ENCODE results near the gene SERPINB5. TPM values are rescaled to one million over a fixed set of nuclear protein-coding genes. Genes with fewer than 3 reads are reported as not detected.

Gene SERPINB5
- total and polyA plus RNA-seq, 8 donors = 0.44 TPM; not detected in 7

DNA sequence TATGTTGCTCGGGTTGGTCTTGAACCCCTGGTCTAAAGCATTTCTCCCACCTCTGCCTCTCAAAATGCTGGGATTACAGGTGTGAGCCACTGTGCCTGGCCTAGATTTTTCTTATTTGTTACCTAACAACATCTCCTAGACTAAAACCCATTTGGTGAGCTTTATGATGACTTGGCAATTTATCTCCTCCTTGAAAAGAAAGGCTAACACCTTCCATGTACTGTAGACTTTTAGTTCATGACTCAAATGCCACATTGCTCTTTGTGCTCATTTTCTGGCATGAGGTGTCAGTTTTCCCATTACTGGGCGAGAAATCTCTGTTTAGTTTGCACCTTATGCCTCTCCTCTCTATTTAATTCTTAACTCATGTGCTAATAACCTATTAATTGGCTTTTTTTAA lies 12.3 kb upstream of the SERPINB5 start:
- no peak for FAIRE-seq
- H3K4me1 ChIP-seq = no peaks in the 10 kb centered on the region
- TF ChIP-seq, protein P1, sequence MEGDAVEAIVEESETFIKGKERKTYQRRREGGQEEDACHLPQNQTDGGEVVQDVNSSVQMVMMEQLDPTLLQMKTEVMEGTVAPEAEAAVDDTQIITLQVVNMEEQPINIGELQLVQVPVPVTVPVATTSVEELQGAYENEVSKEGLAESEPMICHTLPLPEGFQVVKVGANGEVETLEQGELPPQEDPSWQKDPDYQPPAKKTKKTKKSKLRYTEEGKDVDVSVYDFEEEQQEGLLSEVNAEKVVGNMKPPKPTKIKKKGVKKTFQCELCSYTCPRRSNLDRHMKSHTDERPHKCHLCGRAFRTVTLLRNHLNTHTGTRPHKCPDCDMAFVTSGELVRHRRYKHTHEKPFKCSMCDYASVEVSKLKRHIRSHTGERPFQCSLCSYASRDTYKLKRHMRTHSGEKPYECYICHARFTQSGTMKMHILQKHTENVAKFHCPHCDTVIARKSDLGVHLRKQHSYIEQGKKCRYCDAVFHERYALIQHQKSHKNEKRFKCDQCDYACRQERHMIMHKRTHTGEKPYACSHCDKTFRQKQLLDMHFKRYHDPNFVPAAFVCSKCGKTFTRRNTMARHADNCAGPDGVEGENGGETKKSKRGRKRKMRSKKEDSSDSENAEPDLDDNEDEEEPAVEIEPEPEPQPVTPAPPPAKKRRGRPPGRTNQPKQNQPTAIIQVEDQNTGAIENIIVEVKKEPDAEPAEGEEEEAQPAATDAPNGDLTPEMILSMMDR (IDR thresholded peaks at IDR 0.05) = no peak
- no peaks in the 10 kb centered on the region for H3K9me3 ChIP-seq
- H3K4me3 ChIP-seq = no peak overlapping the region
- WGBS, 2 donors = 85 to 91% methylated on average over 2 of the region's 2 CpGs
- DNase-seq = no peak
- no peak overlapping the region for H3K27ac ChIP-seq
- intact Hi-C loops (cut with DNase I) = no loop called here
- no peaks in the 10 kb centered on the region for H3K27me3 ChIP-seq
- H3K36me3 ChIP-seq = no peaks in the 10 kb centered on the region
- no peak for ATAC-seq

- WGBS, 2 donors = 72 to 78% methylated on average over 2 of the region's 2 CpGs
- H3K36me3 ChIP-seq = no peaks in the 10 kb centered on the region
- H3K27ac ChIP-seq = no peak overlapping the region
- H3K9me3 ChIP-seq = no peaks in the 10 kb centered on the region
- DNase-seq = no peak
- ATAC-seq = no peak
- TF ChIP-seq, protein P1 (IDR thresholded peaks at IDR 0.05) = no peak
- no peaks in the 10 kb centered on the region for H3K27me3 ChIP-seq
- no peak for FAIRE-seq
- no peak overlapping the region for H3K4me3 ChIP-seq
- intact Hi-C loops (cut with DNase I) = no loop called here
- H3K4me1 ChIP-seq = no peaks in the 10 kb centered on the region
Measured at GRCh38 chr18:63465059-63465458, 11.7 kb upstream of the SERPINB5 start.

DNA sequence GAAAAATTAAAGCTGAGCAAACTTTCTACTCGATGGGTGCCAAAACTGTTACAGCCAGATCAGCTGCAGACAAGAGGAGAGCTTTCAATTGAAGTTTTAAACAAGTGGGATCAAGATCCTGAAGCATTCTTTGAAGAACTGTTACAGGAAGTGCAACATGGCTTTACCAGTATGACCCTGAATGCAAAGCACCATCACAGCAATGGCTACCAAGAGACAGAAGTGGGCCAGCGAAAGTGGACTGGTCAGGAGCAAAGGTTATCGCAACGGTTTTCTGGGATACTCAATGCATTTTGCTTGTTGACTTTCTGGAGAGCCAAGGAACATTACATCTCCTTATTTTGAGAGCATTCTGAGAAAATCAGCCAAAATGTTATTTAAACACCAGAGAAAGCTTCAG lies 9.1 kb upstream of the SERPINB5 start:
- Histone ChIP-seq H3K27me3 (no peaks in the 10 kb centered on the region), H3K4me3 (no peak overlapping the region), H3K27ac (no peak overlapping the region), H3K4me1 (no peaks in the 10 kb centered on the region), H3K36me3 (no peaks in the 10 kb centered on the region), H3K9me3 (no peaks in the 10 kb centered on the region)
- 59 to 63% methylated on average over 4 of the region's 4 CpGs for WGBS, 2 donors
- ATAC-seq = no peak
- no peak for DNase-seq
- intact Hi-C loops (cut with DNase I) = no loop called here
- no peak for FAIRE-seq
- TF ChIP-seq, protein P1 (IDR thresholded peaks at IDR 0.05) = no peak

GRCh38 chr18:63468575-63468974 lies 8.2 kb upstream of the SERPINB5 start:
- Histone ChIP-seq H3K27ac (no peak overlapping the region), H3K4me3 (no peak overlapping the region), H3K9me3 (no peaks in the 10 kb centered on the region), H3K27me3 (no peaks in the 10 kb centered on the region), H3K4me1 (no peaks in the 10 kb centered on the region), H3K36me3 (no peaks in the 10 kb centered on the region)
- intact Hi-C loops (cut with DNase I) = no loop called here
- ATAC-seq (no peak), DNase-seq (no peak), FAIRE-seq (no peak)
- TF ChIP-seq, protein P1 (IDR thresholded peaks at IDR 0.05) = no peak
- WGBS, 2 donors = 88 to 93% methylated on average over 3 of the region's 3 CpGs

- DNase-seq (no peak), FAIRE-seq (no peak), ATAC-seq (no peak)
- Histone ChIP-seq H3K4me1 (no peaks in the 10 kb centered on the region), H3K4me3 (no peak overlapping the region), H3K27ac (no peak overlapping the region), H3K36me3 (no peaks in the 10 kb centered on the region), H3K27me3 (no peaks in the 10 kb centered on the region), H3K9me3 (no peaks in the 10 kb centered on the region)
- TF ChIP-seq, protein P1 (IDR thresholded peaks at IDR 0.05) = no peak
- 74 to 82% methylated on average over 11 to 12 of the region's 12 CpGs for WGBS, 2 donors
- intact Hi-C loops (cut with DNase I) = no loop called here
Measured at GRCh38 chr18:63470751-63471150, 6.0 kb upstream of the SERPINB5 start.

All from pancreas (tissue), 10 donors.